Ovary (tissue), 3 donors: Measurements from ENCODE around the gene ZNHIT6.

ENCODE experiments used
- CTCF ChIP-seq, 3 donors: fragments of 450-650 bp in 2 of 3; fragments of 200-600 bp in 1 of 3; IDR thresholded peaks; one replicate each; pipeline versions ENCODE4 v1.5.1 to v1.8.0; 2016 to 2022; ENCODE audit warnings: antibody characterized with exemption in 3 of 3, mild to moderate bottlenecking in 1 of 3
- POLR2A ChIP-seq: fragments of 450-650 bp; IDR thresholded peaks from one replicate; pipeline ENCODE4 v1.6.1; 2017; ENCODE audit warnings: antibody characterized with exemption, mild to moderate bottlenecking, moderate library complexity
- donor health status: DM: no; HTN: no; CAD: no.

GRCh38 chr1:85616736-85617135 is 91.5 kb downstream of the ZNHIT6 start:
- TF ChIP-seq POLR2A (no peak), CTCF (IDR thresholded peaks at IDR 0.05) (no peak)
